MM.1S (cell line): Measurements from ENCODE around the gene CYTL1.

Experiments
- DNase-seq: peaks from one replicate; pipeline ENCODE4 v3.0.0-alpha.2; 2015
- H2AFZ ChIP-seq: fragments of 300-600 bp; sonication (generic); 2 replicates; pipeline ENCODE4 v1.6.0; 2016; ENCODE audit warnings: antibody characterized with exemption, low read length
- H3F3A ChIP-seq: fragments of 300-600 bp; sonication (generic); 2 replicates; pipeline ENCODE4 v1.6.1; 2016; ENCODE audit warnings: mild to moderate bottlenecking, antibody characterized with exemption, low read length, moderate library complexity, mixed read lengths; ENCODE audit not compliant: insufficient read depth
- H3K27ac ChIP-seq: fragments of 300-600 bp; sonication (generic); 2 replicates; pipeline ENCODE4 v1.5.1; 2016; ENCODE audit warnings: mild to moderate bottlenecking, low read length
- H3K27me3 ChIP-seq: fragments of 300-600 bp; sonication (generic); replicated peaks from 2 replicates; pipeline ENCODE4 v1.6.0; 2016; ENCODE audit warnings: low read length; ENCODE audit not compliant: insufficient read depth
- H3K36me3 ChIP-seq: fragments of 300-600 bp; sonication (generic); replicated peaks from 2 replicates; pipeline ENCODE4 v1.6.1; 2016; ENCODE audit warnings: mild to moderate bottlenecking, low read length, mixed read lengths; ENCODE audit not compliant: insufficient read depth
- H3K4me1 ChIP-seq: fragments of 300-600 bp; sonication (generic); 2 replicates; pipeline ENCODE4 v1.6.1; 2016; ENCODE audit warnings: low read length, mixed read lengths
- H3K4me2 ChIP-seq: fragments of 300-600 bp; sonication (generic); 2 replicates; pipeline ENCODE4 v1.6.0; 2016; ENCODE audit warnings: low read depth, low read length
- H3K4me3 ChIP-seq: fragments of 300-600 bp; sonication (generic); 2 replicates; pipeline ENCODE4 v1.5.1; 2016; ENCODE audit warnings: low read length, mixed read lengths
- H3K79me2 ChIP-seq: fragments of 300-600 bp; sonication (generic); 2 replicates; pipeline ENCODE4 v1.6.1; 2016; ENCODE audit warnings: mixed run types, low read length, mixed read lengths
- H3K9ac ChIP-seq: fragments of 300-600 bp; sonication (generic); 2 replicates; pipeline ENCODE4 v1.6.1; 2016; ENCODE audit warnings: low read length, mixed read lengths
- H3K9me2 ChIP-seq: fragments of 300-600 bp; sonication (generic); replicated peaks from 2 replicates; pipeline ENCODE4 v1.6.1; 2016; ENCODE audit warnings: mild to moderate bottlenecking, low read length, mixed read lengths; ENCODE audit not compliant: insufficient read depth
- H3K9me3 ChIP-seq: fragments of 300-600 bp; sonication (generic); replicated peaks from 2 replicates; pipeline ENCODE4 v1.6.1; 2016; ENCODE audit warnings: mild to moderate bottlenecking, low read length, mixed read lengths; ENCODE audit not compliant: insufficient read depth
- H4K20me1 ChIP-seq: fragments of 300-600 bp; sonication (generic); 2 replicates; pipeline ENCODE4 v1.6.1; 2016; ENCODE audit warnings: mild to moderate bottlenecking, low read length, moderate library complexity, mixed read lengths; ENCODE audit not compliant: insufficient read depth
- CTCF ChIP-seq: fragments of 300-600 bp; sonication (generic); IDR thresholded peaks from 2 replicates; pipeline ENCODE4 v1.5.1; 2016; ENCODE audit warnings: antibody characterized with exemption, low read length, mixed read lengths
- EZH2 ChIP-seq: fragments of 300-600 bp; sonication (generic); optimal IDR thresholded peaks from 2 replicates; pipeline ENCODE3; 2017; ENCODE audit warnings: low read depth, mild to moderate bottlenecking, antibody characterized with exemption, low read length, mixed read lengths
- EZH2phosphoT487 ChIP-seq: fragments of 300-600 bp; sonication (generic); IDR thresholded peaks from 2 replicates; pipeline ENCODE4 v1.6.1; 2018; ENCODE audit warnings: antibody characterized with exemption, low read length

Gene CYTL1

DNA sequence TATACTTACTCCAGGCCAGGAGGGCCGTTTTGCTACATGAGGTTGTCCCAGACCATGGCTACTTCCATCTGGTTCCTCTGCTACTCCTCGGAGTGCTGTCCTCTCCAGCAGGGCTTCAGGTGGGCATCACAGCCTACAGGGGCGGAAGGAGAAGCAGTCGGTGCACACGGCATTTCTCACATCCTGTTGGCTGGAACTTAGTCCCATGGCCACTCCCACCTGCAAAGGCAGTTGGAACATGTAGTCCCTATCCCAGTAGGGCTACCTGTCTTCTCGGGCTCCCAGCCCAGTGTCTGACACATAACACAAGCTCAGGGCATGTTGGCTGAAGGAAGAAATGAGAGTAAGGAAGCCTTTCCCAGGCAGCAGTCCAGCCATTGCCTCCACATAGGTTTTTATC lies 24.3 kb upstream of the CYTL1 start:
- H3K27ac ChIP-seq = no peak overlapping the region
- no peak overlapping the region for H3K9ac ChIP-seq
- H2AFZ ChIP-seq = no peak overlapping the region

DNA sequence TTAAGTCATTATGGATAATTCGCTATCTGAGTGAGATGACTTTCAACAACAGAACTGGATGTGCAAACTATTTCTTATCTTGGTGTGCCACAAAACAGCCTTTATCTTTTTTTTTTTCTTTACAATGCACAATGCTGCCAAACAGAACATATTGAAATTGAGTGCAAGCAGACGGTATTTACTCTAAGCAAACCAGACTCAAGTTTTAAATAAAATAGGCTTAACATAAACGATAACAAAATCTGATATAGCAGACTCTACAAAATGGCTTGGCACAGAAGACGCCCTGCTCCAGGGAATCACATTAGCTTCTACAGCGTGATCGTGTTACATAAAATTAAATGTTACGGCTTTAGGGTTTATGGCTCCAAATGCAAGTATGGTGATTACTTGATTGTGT lies 22.4 kb upstream of the CYTL1 start:
- H3K4me1 ChIP-seq = peaks cover 11% of the 10 kb centered on the region
- no peaks in the 10 kb centered on the region for H3K9me2 ChIP-seq
- H4K20me1 ChIP-seq = no peaks in the 10 kb centered on the region
- H3K27ac ChIP-seq = no peak overlapping the region
- no peak for DNase-seq
- H3K9me3 ChIP-seq = no peaks in the 10 kb centered on the region
- no peak overlapping the region for H3K9ac ChIP-seq
- no peaks in the 10 kb centered on the region for H3K79me2 ChIP-seq
- H3K27me3 ChIP-seq = no peaks in the 10 kb centered on the region
- TF ChIP-seq EZH2phosphoT487 = no peak
- no peak for TF ChIP-seq CTCF
- no peak for TF ChIP-seq EZH2
- H2AFZ ChIP-seq = no peak overlapping the region
- no peaks in the 10 kb centered on the region for H3K36me3 ChIP-seq
- H3K4me2 ChIP-seq = no peak overlapping the region
- H3F3A ChIP-seq = no peaks in the 10 kb centered on the region
- no peak overlapping the region for H3K4me3 ChIP-seq

More for the DNA sequence above, 24.3 kb upstream of the CYTL1 start:
- H4K20me1 ChIP-seq = no peaks in the 10 kb centered on the region
- H3F3A ChIP-seq = no peaks in the 10 kb centered on the region
- no peaks in the 10 kb centered on the region for H3K9me3 ChIP-seq
- H3K4me3 ChIP-seq = no peak overlapping the region
- DNase-seq = no peak
- H3K4me2 ChIP-seq = no peak overlapping the region
- H3K36me3 ChIP-seq = no peaks in the 10 kb centered on the region
- H3K27me3 ChIP-seq = no peaks in the 10 kb centered on the region
- no peak for TF ChIP-seq EZH2phosphoT487
- TF ChIP-seq EZH2 = no peak
- peaks cover 6% of the 10 kb centered on the region; the same call in 1 of the 2 replicates for H3K4me1 ChIP-seq
- no peaks in the 10 kb centered on the region for H3K9me2 ChIP-seq
- H3K79me2 ChIP-seq = no peaks in the 10 kb centered on the region

- Histone ChIP-seq H3K4me2 (no peak overlapping the region), H3K27ac (no peak overlapping the region), H2AFZ (no peak overlapping the region), H3K9me2 (no peaks in the 10 kb centered on the region), H3K9me3 (no peaks in the 10 kb centered on the region), H3F3A (peaks cover 5% of the 10 kb centered on the region), H4K20me1 (no peaks in the 10 kb centered on the region), H3K4me1 (peaks cover 12% of the 10 kb centered on the region), H3K36me3 (no peaks in the 10 kb centered on the region), H3K9ac (no peak overlapping the region), H3K27me3 (no peaks in the 10 kb centered on the region), H3K79me2 (no peaks in the 10 kb centered on the region), H3K4me3 (no peak overlapping the region)
- no peak for TF ChIP-seq EZH2
- no peak for TF ChIP-seq CTCF
- no peak for TF ChIP-seq EZH2phosphoT487
- no peak for DNase-seq
These were observed 21.8 kb upstream of the CYTL1 start for GRCh38 chr4:5040856-5041620.

GRCh38 chr4:5039800-5040199 lies 20.5 kb upstream of the CYTL1 start:
- H3K27me3 ChIP-seq = no peaks in the 10 kb centered on the region
- H3K4me1 ChIP-seq = peaks cover 19% of the 10 kb centered on the region
- no peaks in the 10 kb centered on the region for H3K9me3 ChIP-seq
- H3K9ac ChIP-seq = no peak overlapping the region
- H3K4me3 ChIP-seq = no peak overlapping the region
- H3K79me2 ChIP-seq = no peaks in the 10 kb centered on the region
- no peak overlapping the region for H3K4me2 ChIP-seq
- no peak overlapping the region for H3K27ac ChIP-seq
- no peaks in the 10 kb centered on the region for H4K20me1 ChIP-seq
- peaks cover 13% of the 10 kb centered on the region for H3F3A ChIP-seq
- H3K36me3 ChIP-seq = no peaks in the 10 kb centered on the region
- TF ChIP-seq EZH2phosphoT487 (no peak), CTCF (no peak), EZH2 (no peak)
- no peak for DNase-seq
- no peaks in the 10 kb centered on the region for H3K9me2 ChIP-seq
- no peak overlapping the region for H2AFZ ChIP-seq
